ENCODE measurements around the gene TINAGL1.

TINAGL1 gene

GRCh38 chr1:31632649-31633048, 56.3 kb downstream of the TINAGL1 start:
- DNase-seq: no peak

GRCh38 chr1:31633117-31633516, 56.8 kb downstream of the TINAGL1 start:
- no peak for DNase-seq
